Measurements from ENCODE around the gene PSMB11. TPM values are rescaled to one million over a fixed set of nuclear protein-coding genes. Genes with fewer than 3 reads are reported as not detected.
"Not testable (repeated sequence)": the region's sequence is repeated elsewhere in the genome, so short reads cannot be mapped to it uniquely, and the experiment has no call there.

Gene PSMB11
- total and polyA plus RNA-seq, 10 of the 15 experiments (the other 5 are each of a cell fraction or from before 2014, with no cell fraction given), result not detected

DNA sequence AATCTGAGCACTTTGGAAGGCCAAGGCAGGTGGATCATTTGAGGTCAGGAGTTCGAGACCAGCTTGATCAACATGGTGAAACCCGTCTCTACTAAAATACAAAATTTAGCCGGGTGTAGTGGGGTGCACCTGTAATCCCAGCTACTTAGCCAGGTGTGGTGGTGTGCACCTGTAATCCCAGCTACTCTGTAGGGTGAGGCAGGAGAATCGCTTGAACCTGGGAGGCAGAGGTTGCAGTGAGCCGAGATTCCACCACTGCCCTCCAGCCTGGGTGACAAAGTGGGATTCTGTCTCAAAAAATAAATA lies 28.3 kb upstream of the PSMB11 start:
- H3K9ac ChIP-seq (ENCODE audit: control insufficient read depth, insufficient read depth, low read length); FAIRE-seq; BruUV-seq (replicated peaks); in situ Hi-C loops (cut with MboI); ATAC-seq; H3K27me3 ChIP-seq (replicated peaks in 1 of 2; ENCODE audit: control insufficient read depth in 2 of 2, insufficient read depth in 2 of 2, low read length in 1 of 2); H2AFZ ChIP-seq (ENCODE audit: control insufficient read depth, low read depth, low read length); H3K4me2 ChIP-seq (ENCODE audit: control insufficient read depth, insufficient read depth); H3K9me3 ChIP-seq (replicated peaks; ENCODE audit: control insufficient read depth, insufficient read depth, low read length); H3K4me3 ChIP-seq; H3K4me1 ChIP-seq (ENCODE audit: control insufficient read depth, insufficient read depth, low read length); DNase-seq (ENCODE audit: low read depth, low spot score); H3K27ac ChIP-seq (ENCODE audit: control insufficient read depth, insufficient read depth); H3K36me3 ChIP-seq (ENCODE audit: control insufficient read depth in 2 of 2, insufficient read depth in 2 of 2, low read length in 1 of 2); H3K79me2 ChIP-seq (ENCODE audit: control insufficient read depth, insufficient read depth, low read length); intact Hi-C loops (cut with micrococcal nuclease; ENCODE audit: unreplicated experiment); H4K20me1 ChIP-seq (ENCODE audit: control insufficient read depth, insufficient read depth): not testable (repeated sequence)
- 81% methylated on average over 5 of the region's 5 CpGs for WGBS (ENCODE audit: insufficient coverage, insufficient replicate concordance, low lambda C conversion rate, missing lambda C conversion rate)
- RAD21 ChIA-PET (ENCODE audit: unreplicated experiment), result interaction anchor here (0.6 kb wide), 1 partner anchor 86 kb away, joined by 3 read pairs; no protein-coding TSS in a partner anchor
- POLR2A ChIA-PET, result interaction anchor here (0.8 to 1.3 kb wide), 2 partner anchors 10 to 81 kb away, joined by 3 read pairs; partner anchors contain the start of genes ACIN1 and C14orf119
- CTCF ChIA-PET, result interaction anchor here (0.7 to 4.3 kb wide), 6 partner anchors 10 to 64 kb away, joined by 3 to 16 read pairs (median 5); no protein-coding TSS in a partner anchor
- SMC1A ChIA-PET (ENCODE audit: uncharacterized antibody, unreplicated experiment), result interaction anchor here (0.7 kb wide), 1 partner anchor 328 kb away, joined by 3 read pairs; no protein-coding TSS in a partner anchor

DNA sequence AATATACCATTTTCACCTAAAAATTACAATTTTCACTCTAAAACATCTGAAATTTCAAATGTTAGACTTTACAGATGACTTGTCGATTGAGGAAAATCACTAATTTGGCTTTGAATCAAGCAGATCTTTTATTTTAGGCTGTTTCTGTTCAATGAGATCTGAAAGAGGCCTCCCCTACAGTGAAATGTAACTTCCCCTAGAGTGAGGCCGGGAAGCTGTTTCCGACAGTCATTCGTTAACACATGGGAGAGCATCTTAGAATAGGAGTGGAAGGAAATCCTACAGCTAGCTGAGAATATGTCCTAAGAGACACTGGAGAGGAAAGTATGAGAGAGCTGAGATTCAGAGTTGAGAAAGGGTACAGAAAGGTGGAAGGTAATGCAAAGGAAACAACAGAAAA lies 26.4 kb upstream of the PSMB11 start:
- no peaks in the 10 kb centered on the region for H3K9me3 ChIP-seq (replicated peaks; ENCODE audit: control insufficient read depth, insufficient read depth, low read length)
- WGBS (ENCODE audit: insufficient coverage, insufficient replicate concordance, low lambda C conversion rate, missing lambda C conversion rate), result 98% methylated on average over 4 of the region's 4 CpGs
- H3K27me3 ChIP-seq (replicated peaks in 1 of 2; ENCODE audit: control insufficient read depth in 2 of 2, insufficient read depth in 2 of 2, low read length in 1 of 2), result no peaks in the 10 kb centered on the region
- RAD21 ChIA-PET (ENCODE audit: unreplicated experiment), result interaction anchor here (0.6 kb wide), 1 partner anchor 8 kb away, joined by 3 read pairs; no protein-coding TSS in a partner anchor
- H3K79me2 ChIP-seq (ENCODE audit: control insufficient read depth, insufficient read depth, low read length), result no peaks in the 10 kb centered on the region
- no peak overlapping the region for H3K4me2 ChIP-seq (ENCODE audit: control insufficient read depth, insufficient read depth)
- no peak overlapping the region; the same call in 1 of the 2 replicates for H2AFZ ChIP-seq (ENCODE audit: control insufficient read depth, low read depth, low read length)
- intact Hi-C loops (cut with micrococcal nuclease; ENCODE audit: unreplicated experiment), result no loop called here
- in situ Hi-C loops (cut with MboI), result no loop called here
- BruUV-seq (replicated peaks), result no TSS peak
- CTCF ChIA-PET, result interaction anchor here (1.2 to 4.3 kb wide), 3 partner anchors 8 to 53 kb away, joined by 5 to 14 read pairs (median 9); no protein-coding TSS in a partner anchor
- H3K9ac ChIP-seq (ENCODE audit: control insufficient read depth, insufficient read depth, low read length), result no peak overlapping the region
- no peaks in the 10 kb centered on the region for H4K20me1 ChIP-seq (ENCODE audit: control insufficient read depth, insufficient read depth)
- DNase-seq (ENCODE audit: low read depth, low spot score) (no peak), FAIRE-seq (no peak), ATAC-seq (no peak)
- no peak overlapping the region for H3K4me3 ChIP-seq
- no peaks in the 10 kb centered on the region for H3K36me3 ChIP-seq (ENCODE audit: control insufficient read depth in 2 of 2, insufficient read depth in 2 of 2, low read length in 1 of 2)
- POLR2A ChIA-PET, result interaction anchor here (0.7 to 1.0 kb wide), 2 partner anchors 8 to 16 kb away, joined by 3 read pairs; no protein-coding TSS in a partner anchor
- no peak overlapping the region for H3K27ac ChIP-seq (ENCODE audit: control insufficient read depth, insufficient read depth)
- SMC1A ChIA-PET (ENCODE audit: uncharacterized antibody, unreplicated experiment), result interaction anchor here (1.4 to 1.6 kb wide), 2 partner anchors 9 kb away, joined by 3 to 4 read pairs; no protein-coding TSS in a partner anchor
- H3K4me1 ChIP-seq (ENCODE audit: control insufficient read depth, insufficient read depth, low read length), result no peaks in the 10 kb centered on the region
- TF ChIP-seq JUNB (IDR thresholded peaks at IDR 0.05), result no peak
- TF ChIP-seq, protein P1, sequence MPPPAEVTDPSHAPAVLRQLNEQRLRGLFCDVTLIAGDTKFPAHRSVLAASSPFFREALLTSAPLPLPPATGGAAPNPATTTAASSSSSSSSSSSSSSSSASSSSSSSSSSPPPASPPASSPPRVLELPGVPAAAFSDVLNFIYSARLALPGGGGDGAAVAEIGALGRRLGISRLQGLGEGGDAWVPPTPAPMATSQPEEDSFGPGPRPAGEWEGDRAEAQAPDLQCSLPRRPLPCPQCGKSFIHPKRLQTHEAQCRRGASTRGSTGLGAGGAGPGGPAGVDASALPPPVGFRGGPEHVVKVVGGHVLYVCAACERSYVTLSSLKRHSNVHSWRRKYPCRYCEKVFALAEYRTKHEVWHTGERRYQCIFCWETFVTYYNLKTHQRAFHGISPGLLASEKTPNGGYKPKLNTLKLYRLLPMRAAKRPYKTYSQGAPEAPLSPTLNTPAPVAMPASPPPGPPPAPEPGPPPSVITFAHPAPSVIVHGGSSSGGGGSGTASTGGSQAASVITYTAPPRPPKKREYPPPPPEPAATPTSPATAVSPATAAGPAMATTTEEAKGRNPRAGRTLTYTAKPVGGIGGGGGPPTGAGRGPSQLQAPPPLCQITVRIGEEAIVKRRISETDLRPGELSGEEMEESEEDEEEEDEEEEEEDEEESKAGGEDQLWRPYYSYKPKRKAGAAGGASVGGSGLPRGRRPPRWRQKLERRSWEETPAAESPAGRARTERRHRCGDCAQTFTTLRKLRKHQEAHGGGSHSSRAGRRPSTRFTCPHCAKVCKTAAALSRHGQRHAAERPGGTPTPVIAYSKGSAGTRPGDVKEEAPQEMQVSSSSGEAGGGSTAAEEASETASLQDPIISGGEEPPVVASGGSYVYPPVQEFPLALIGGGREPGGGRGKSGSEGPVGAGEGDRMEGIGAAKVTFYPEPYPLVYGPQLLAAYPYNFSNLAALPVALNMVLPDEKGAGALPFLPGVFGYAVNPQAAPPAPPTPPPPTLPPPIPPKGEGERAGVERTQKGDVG (CRISPR knock-in tag; IDR thresholded peaks at IDR 0.05), result no peak
- no peak for TF ChIP-seq FOXK2 (IDR thresholded peaks at IDR 0.05)
- TF ChIP-seq, protein P2, sequence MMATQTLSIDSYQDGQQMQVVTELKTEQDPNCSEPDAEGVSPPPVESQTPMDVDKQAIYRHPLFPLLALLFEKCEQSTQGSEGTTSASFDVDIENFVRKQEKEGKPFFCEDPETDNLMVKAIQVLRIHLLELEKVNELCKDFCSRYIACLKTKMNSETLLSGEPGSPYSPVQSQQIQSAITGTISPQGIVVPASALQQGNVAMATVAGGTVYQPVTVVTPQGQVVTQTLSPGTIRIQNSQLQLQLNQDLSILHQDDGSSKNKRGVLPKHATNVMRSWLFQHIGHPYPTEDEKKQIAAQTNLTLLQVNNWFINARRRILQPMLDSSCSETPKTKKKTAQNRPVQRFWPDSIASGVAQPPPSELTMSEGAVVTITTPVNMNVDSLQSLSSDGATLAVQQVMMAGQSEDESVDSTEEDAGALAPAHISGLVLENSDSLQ (IDR thresholded peaks at IDR 0.05), result no peak
- no peak for TF ChIP-seq SUPT20H (IDR thresholded peaks at IDR 0.05; ENCODE audit: borderline replicate concordance, control insufficient read depth, low read depth, low read length)
- TF ChIP-seq NBN (IDR thresholded peaks at IDR 0.05), result no peak
- no peak for TF ChIP-seq SP1 (IDR thresholded peaks at IDR 0.05; ENCODE audit: low read depth, low read length)
- no peak for TF ChIP-seq GATAD2B (conservative IDR thresholded peaks at IDR 0.05; ENCODE audit: low read depth)
- no peak for TF ChIP-seq FOS (IDR thresholded peaks at IDR 0.05; ENCODE audit: borderline replicate concordance, extremely low read depth, insufficient read length)
- TF ChIP-seq ZNF207 (IDR thresholded peaks at IDR 0.05; ENCODE audit: borderline replicate concordance), result no peak
- TF ChIP-seq TAF1 (IDR thresholded peaks at IDR 0.05; ENCODE audit: borderline replicate concordance, low read depth, low read length), result no peak
- TF ChIP-seq ETV6 (conservative IDR thresholded peaks at IDR 0.05 in 1 of 2, IDR thresholded peaks at IDR 0.05 in 1 of 2; ENCODE audit: borderline replicate concordance in 1 of 2, low read depth in 1 of 2), result no peak
